ENCODE data around the gene ITGAV. TPM values are rescaled to one million over a fixed set of nuclear protein-coding genes. Genes with fewer than 3 reads are reported as not detected.

The ITGAV gene
- total RNA-seq, 2 donors from 2014 or later = 63.7 to 79.7 TPM

DNA sequence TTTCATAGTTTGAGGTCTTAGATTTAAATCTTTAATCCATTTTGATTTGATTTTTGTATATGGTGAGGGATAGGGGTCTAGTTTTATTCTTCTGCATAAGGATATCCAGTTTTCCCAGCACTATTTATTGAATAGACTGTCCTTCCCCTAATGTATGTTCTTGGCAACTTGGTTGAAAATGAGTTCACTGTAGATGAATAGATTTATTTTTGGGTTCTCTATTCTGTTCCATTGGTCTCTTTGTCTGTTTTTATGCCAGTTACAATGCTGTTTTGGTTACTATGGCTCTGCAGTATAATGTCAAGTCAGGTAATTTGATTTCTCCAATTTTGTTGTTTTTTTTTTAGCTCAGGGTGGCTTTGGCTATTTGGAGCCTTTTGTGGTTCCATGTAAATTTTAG lies 109.9 kb downstream of the ITGAV start:
- no peak overlapping the region for H3K27ac Mint-ChIP-seq

DNA sequence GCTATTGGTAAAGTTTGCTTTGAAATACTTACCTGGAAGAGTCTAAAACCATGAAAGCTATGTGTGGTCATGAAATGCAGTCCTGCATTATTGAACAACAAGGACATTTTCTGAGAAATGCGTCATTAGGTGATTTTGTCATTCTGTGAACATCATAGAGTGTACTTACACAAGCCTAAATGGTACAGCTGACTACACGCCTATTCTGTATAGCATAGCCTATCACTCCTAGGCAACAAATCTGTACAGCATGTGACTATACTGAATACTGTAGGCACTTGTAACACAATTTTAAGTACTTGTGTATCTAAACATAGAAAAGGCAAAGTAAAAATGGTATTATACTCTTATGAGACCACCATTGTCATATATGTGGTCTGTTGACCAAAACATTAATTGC lies 112.2 kb downstream of the ITGAV start:
- Histone ChIP-seq H3K9me3 (ENCODE audit: control insufficient read depth, low read length) (peaks cover 11% of the 10 kb centered on the region), H3K4me3 (ENCODE audit: low read length) (no peak overlapping the region), H3K9ac (ENCODE audit: extremely low read depth, low read length, poor library complexity, severe bottlenecking) (no peak overlapping the region), H3K27ac (ENCODE audit: low read depth, low read length) (no peak overlapping the region), H3K27me3 (ENCODE audit: control insufficient read depth, insufficient read depth, low read length, poor library complexity, severe bottlenecking) (no peaks in the 10 kb centered on the region), H3K4me1 (ENCODE audit: control insufficient read depth, insufficient read depth, low read length) (no peaks in the 10 kb centered on the region), H3K36me3 (ENCODE audit: control insufficient read depth, insufficient read depth, low read length) (no peaks in the 10 kb centered on the region)
- DNase-seq = no peak
- TF ChIP-seq, protein P1, sequence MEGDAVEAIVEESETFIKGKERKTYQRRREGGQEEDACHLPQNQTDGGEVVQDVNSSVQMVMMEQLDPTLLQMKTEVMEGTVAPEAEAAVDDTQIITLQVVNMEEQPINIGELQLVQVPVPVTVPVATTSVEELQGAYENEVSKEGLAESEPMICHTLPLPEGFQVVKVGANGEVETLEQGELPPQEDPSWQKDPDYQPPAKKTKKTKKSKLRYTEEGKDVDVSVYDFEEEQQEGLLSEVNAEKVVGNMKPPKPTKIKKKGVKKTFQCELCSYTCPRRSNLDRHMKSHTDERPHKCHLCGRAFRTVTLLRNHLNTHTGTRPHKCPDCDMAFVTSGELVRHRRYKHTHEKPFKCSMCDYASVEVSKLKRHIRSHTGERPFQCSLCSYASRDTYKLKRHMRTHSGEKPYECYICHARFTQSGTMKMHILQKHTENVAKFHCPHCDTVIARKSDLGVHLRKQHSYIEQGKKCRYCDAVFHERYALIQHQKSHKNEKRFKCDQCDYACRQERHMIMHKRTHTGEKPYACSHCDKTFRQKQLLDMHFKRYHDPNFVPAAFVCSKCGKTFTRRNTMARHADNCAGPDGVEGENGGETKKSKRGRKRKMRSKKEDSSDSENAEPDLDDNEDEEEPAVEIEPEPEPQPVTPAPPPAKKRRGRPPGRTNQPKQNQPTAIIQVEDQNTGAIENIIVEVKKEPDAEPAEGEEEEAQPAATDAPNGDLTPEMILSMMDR (conservative IDR thresholded peaks at IDR 0.05) = no peak
- no peak overlapping the region for H3K27ac Mint-ChIP-seq
- H3K4me1 Mint-ChIP-seq = no peaks in the 10 kb centered on the region
- no peaks in the 10 kb centered on the region for H3K27me3 Mint-ChIP-seq (ENCODE audit: insufficient read depth)
- H3K4me3 Mint-ChIP-seq = no peak overlapping the region
- WGBS, 2 experiments (ENCODE audit: insufficient coverage in 1 of 2, insufficient read length in 1 of 2) = 85 to 95% methylated on average over 2 of the region's 2 CpGs
- no peaks in the 10 kb centered on the region for H3K9me3 Mint-ChIP-seq
- no peaks in the 10 kb centered on the region for H3K36me3 Mint-ChIP-seq (ENCODE audit: low read depth)

More for the DNA sequence above, 109.9 kb downstream of the ITGAV start:
- Histone ChIP-seq H3K4me3 (ENCODE audit: low read length) (no peak overlapping the region), H3K27ac (ENCODE audit: low read depth, low read length) (no peak overlapping the region), H3K9me3 (ENCODE audit: control insufficient read depth, low read length) (peaks cover 4% of the 10 kb centered on the region), H3K4me1 (ENCODE audit: control insufficient read depth, insufficient read depth, low read length) (no peaks in the 10 kb centered on the region), H3K27me3 (ENCODE audit: control insufficient read depth, insufficient read depth, low read length, poor library complexity, severe bottlenecking) (no peaks in the 10 kb centered on the region), H3K9ac (ENCODE audit: extremely low read depth, low read length, poor library complexity, severe bottlenecking) (no peak overlapping the region), H3K36me3 (ENCODE audit: control insufficient read depth, insufficient read depth, low read length) (no peaks in the 10 kb centered on the region)
- TF ChIP-seq, protein P1 (conservative IDR thresholded peaks at IDR 0.05) = no peak
- H3K27me3 Mint-ChIP-seq (ENCODE audit: insufficient read depth) = no peaks in the 10 kb centered on the region
- H3K36me3 Mint-ChIP-seq (ENCODE audit: low read depth) = no peaks in the 10 kb centered on the region
- H3K4me3 Mint-ChIP-seq = no peak overlapping the region
- no peaks in the 10 kb centered on the region for H3K9me3 Mint-ChIP-seq
- no peak for DNase-seq
- no peaks in the 10 kb centered on the region for H3K4me1 Mint-ChIP-seq

DNA sequence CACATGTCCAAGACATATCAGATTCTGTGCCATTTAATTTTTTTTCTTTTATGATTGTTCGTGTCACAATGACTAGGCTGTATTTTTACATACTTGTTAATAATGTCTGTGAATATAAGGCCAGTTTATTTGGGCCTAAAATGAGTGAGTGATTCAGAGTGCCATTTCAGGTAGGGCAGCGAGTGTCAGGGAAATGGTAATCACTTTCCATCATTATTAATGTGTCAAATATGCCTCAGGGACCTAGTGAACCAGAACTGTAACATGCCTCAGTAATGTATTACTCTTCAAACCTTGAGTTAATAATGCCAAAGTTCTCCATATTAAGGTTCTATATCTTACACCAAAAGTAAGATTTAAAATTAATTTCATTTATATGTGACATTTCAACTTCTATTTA lies 112.6 kb downstream of the ITGAV start:
- Mint-ChIP-seq H3K4me3 (no peak overlapping the region), H3K27ac (no peak overlapping the region), H3K9me3 (no peaks in the 10 kb centered on the region), H3K36me3 (ENCODE audit: low read depth) (no peaks in the 10 kb centered on the region), H3K27me3 (ENCODE audit: insufficient read depth) (no peaks in the 10 kb centered on the region), H3K4me1 (no peaks in the 10 kb centered on the region)
- 84% methylated on average over 2 of the region's 2 CpGs; no CpG with 5 or more reads in 1 of the 2 experiments for WGBS, 2 experiments (ENCODE audit: insufficient coverage in 1 of 2, insufficient read length in 1 of 2)
- DNase-seq = no peak
- Histone ChIP-seq H3K27ac (ENCODE audit: low read depth, low read length) (no peak overlapping the region), H3K9ac (ENCODE audit: extremely low read depth, low read length, poor library complexity, severe bottlenecking) (no peak overlapping the region), H3K4me1 (ENCODE audit: control insufficient read depth, insufficient read depth, low read length) (no peaks in the 10 kb centered on the region), H3K9me3 (ENCODE audit: control insufficient read depth, low read length) (peaks cover 11% of the 10 kb centered on the region), H3K36me3 (ENCODE audit: control insufficient read depth, insufficient read depth, low read length) (no peaks in the 10 kb centered on the region), H3K4me3 (ENCODE audit: low read length) (no peak overlapping the region), H3K27me3 (ENCODE audit: control insufficient read depth, insufficient read depth, low read length, poor library complexity, severe bottlenecking) (no peaks in the 10 kb centered on the region)
- TF ChIP-seq, protein P1 (conservative IDR thresholded peaks at IDR 0.05) = no peak
